ENCODE data around the gene ANXA5.

Gene ANXA5

GRCh38 chr4:121684016-121684415, 12.8 kb downstream of the ANXA5 start:
- Histone ChIP-seq H3K4me3 (ENCODE audit: low read length in 2 of 2) (no peak overlapping the region), H3K36me3 (ENCODE audit: control insufficient read depth in 2 of 2, insufficient read depth in 2 of 2, low read length in 2 of 2) (peaks cover 31% of the 10 kb centered on the region in 2 donors), H3K27me3 (ENCODE audit: control insufficient read depth in 2 of 2, insufficient read depth in 2 of 2, low read length in 2 of 2) (no peaks in the 10 kb centered on the region), H3K9me3 (ENCODE audit: control insufficient read depth in 2 of 2, low read length in 2 of 2) (no peaks in the 10 kb centered on the region), H3K9ac (ENCODE audit: low read depth in 1 of 2, low read length in 2 of 2) (no peak overlapping the region), H3K4me1 (ENCODE audit: control insufficient read depth in 2 of 2, insufficient read depth in 2 of 2, low read length in 2 of 2) (no peaks in the 10 kb centered on the region), H3K27ac (ENCODE audit: low read depth in 2 of 2, low read length in 2 of 2) (no peak overlapping the region)

GRCh38 chr4:121680571-121680970, 16.2 kb downstream of the ANXA5 start:
- no peak overlapping the region for H3K9ac ChIP-seq (ENCODE audit: low read depth in 1 of 2, low read length in 2 of 2)
- no peaks in the 10 kb centered on the region for H3K4me1 ChIP-seq (ENCODE audit: control insufficient read depth in 2 of 2, insufficient read depth in 2 of 2, low read length in 2 of 2)
- no peaks in the 10 kb centered on the region for H3K27me3 ChIP-seq (ENCODE audit: control insufficient read depth in 2 of 2, insufficient read depth in 2 of 2, low read length in 2 of 2)
- peaks cover 41 to 44% of the 10 kb centered on the region in 2 donors for H3K36me3 ChIP-seq (ENCODE audit: control insufficient read depth in 2 of 2, insufficient read depth in 2 of 2, low read length in 2 of 2)
- no peaks in the 10 kb centered on the region for H3K9me3 ChIP-seq (ENCODE audit: control insufficient read depth in 2 of 2, low read length in 2 of 2)
- H3K27ac ChIP-seq (ENCODE audit: low read depth in 2 of 2, low read length in 2 of 2) = no peak overlapping the region
- no peak overlapping the region for H3K4me3 ChIP-seq (ENCODE audit: low read length in 2 of 2)

- Histone ChIP-seq H3K4me3 (ENCODE audit: low read length in 2 of 2) (no peak overlapping the region), H3K9ac (ENCODE audit: low read depth in 1 of 2, low read length in 2 of 2) (no peak overlapping the region), H3K9me3 (ENCODE audit: control insufficient read depth in 2 of 2, low read length in 2 of 2) (no peaks in the 10 kb centered on the region), H3K27me3 (ENCODE audit: control insufficient read depth in 2 of 2, insufficient read depth in 2 of 2, low read length in 2 of 2) (no peaks in the 10 kb centered on the region), H3K36me3 (ENCODE audit: control insufficient read depth in 2 of 2, insufficient read depth in 2 of 2, low read length in 2 of 2) (peaks cover 38 to 39% of the 10 kb centered on the region in 2 donors), H3K27ac (ENCODE audit: low read depth in 2 of 2, low read length in 2 of 2) (no peak overlapping the region), H3K4me1 (ENCODE audit: control insufficient read depth in 2 of 2, insufficient read depth in 2 of 2, low read length in 2 of 2) (no peaks in the 10 kb centered on the region)
Measured at GRCh38 chr4:121679951-121680350, 16.8 kb downstream of the ANXA5 start.

GRCh38 chr4:121679267-121679666, 17.5 kb downstream of the ANXA5 start:
- Histone ChIP-seq H3K27me3 (ENCODE audit: control insufficient read depth in 2 of 2, insufficient read depth in 2 of 2, low read length in 2 of 2) (no peaks in the 10 kb centered on the region), H3K4me3 (ENCODE audit: low read length in 2 of 2) (no peak overlapping the region), H3K9ac (ENCODE audit: low read depth in 1 of 2, low read length in 2 of 2) (no peak overlapping the region), H3K27ac (ENCODE audit: low read depth in 2 of 2, low read length in 2 of 2) (no peak overlapping the region), H3K36me3 (ENCODE audit: control insufficient read depth in 2 of 2, insufficient read depth in 2 of 2, low read length in 2 of 2) (peaks cover 36 to 38% of the 10 kb centered on the region in 2 donors), H3K4me1 (ENCODE audit: control insufficient read depth in 2 of 2, insufficient read depth in 2 of 2, low read length in 2 of 2) (no peaks in the 10 kb centered on the region), H3K9me3 (ENCODE audit: control insufficient read depth in 2 of 2, low read length in 2 of 2) (no peaks in the 10 kb centered on the region)

- H3K27me3 ChIP-seq (ENCODE audit: control insufficient read depth in 2 of 2, insufficient read depth in 2 of 2, low read length in 2 of 2) = no peaks in the 10 kb centered on the region
- no peak overlapping the region for H3K27ac ChIP-seq (ENCODE audit: low read depth in 2 of 2, low read length in 2 of 2)
- H3K9me3 ChIP-seq (ENCODE audit: control insufficient read depth in 2 of 2, low read length in 2 of 2) = no peaks in the 10 kb centered on the region
- H3K9ac ChIP-seq (ENCODE audit: low read depth in 1 of 2, low read length in 2 of 2) = no peak overlapping the region
- no peaks in the 10 kb centered on the region for H3K4me1 ChIP-seq (ENCODE audit: control insufficient read depth in 2 of 2, insufficient read depth in 2 of 2, low read length in 2 of 2)
- no peak overlapping the region for H3K4me3 ChIP-seq (ENCODE audit: low read length in 2 of 2)
- peaks cover 38 to 42% of the 10 kb centered on the region in 2 donors for H3K36me3 ChIP-seq (ENCODE audit: control insufficient read depth in 2 of 2, insufficient read depth in 2 of 2, low read length in 2 of 2)
Measured at GRCh38 chr4:121677524-121677923, 19.3 kb downstream of the ANXA5 start.

- no peaks in the 10 kb centered on the region for H3K4me1 ChIP-seq (ENCODE audit: control insufficient read depth in 2 of 2, insufficient read depth in 2 of 2, low read length in 2 of 2)
- no peaks in the 10 kb centered on the region for H3K27me3 ChIP-seq (ENCODE audit: control insufficient read depth in 2 of 2, insufficient read depth in 2 of 2, low read length in 2 of 2)
- H3K36me3 ChIP-seq (ENCODE audit: control insufficient read depth in 2 of 2, insufficient read depth in 2 of 2, low read length in 2 of 2) = peaks cover 44 to 50% of the 10 kb centered on the region in 2 donors
- H3K27ac ChIP-seq (ENCODE audit: low read depth in 2 of 2, low read length in 2 of 2) = no peak overlapping the region
- no peak overlapping the region for H3K4me3 ChIP-seq (ENCODE audit: low read length in 2 of 2)
- no peaks in the 10 kb centered on the region for H3K9me3 ChIP-seq (ENCODE audit: control insufficient read depth in 2 of 2, low read length in 2 of 2)
- H3K9ac ChIP-seq (ENCODE audit: low read depth in 1 of 2, low read length in 2 of 2) = no peak overlapping the region
Measured at GRCh38 chr4:121676345-121677075, 20.3 kb downstream of the ANXA5 start.

GRCh38 chr4:121675715-121676114, 21.1 kb downstream of the ANXA5 start:
- H3K9me3 ChIP-seq (ENCODE audit: control insufficient read depth in 2 of 2, low read length in 2 of 2) = no peaks in the 10 kb centered on the region
- no peak overlapping the region for H3K4me3 ChIP-seq (ENCODE audit: low read length in 2 of 2)
- peaks cover 40 to 47% of the 10 kb centered on the region in 2 donors for H3K36me3 ChIP-seq (ENCODE audit: control insufficient read depth in 2 of 2, insufficient read depth in 2 of 2, low read length in 2 of 2)
- H3K27ac ChIP-seq (ENCODE audit: low read depth in 2 of 2, low read length in 2 of 2) = no peak overlapping the region
- no peaks in the 10 kb centered on the region for H3K27me3 ChIP-seq (ENCODE audit: control insufficient read depth in 2 of 2, insufficient read depth in 2 of 2, low read length in 2 of 2)
- H3K9ac ChIP-seq (ENCODE audit: low read depth in 1 of 2, low read length in 2 of 2) = no peak overlapping the region
- H3K4me1 ChIP-seq (ENCODE audit: control insufficient read depth in 2 of 2, insufficient read depth in 2 of 2, low read length in 2 of 2) = no peaks in the 10 kb centered on the region

GRCh38 chr4:121674696-121675095, 22.1 kb downstream of the ANXA5 start:
- Histone ChIP-seq H3K9ac (ENCODE audit: low read depth in 1 of 2, low read length in 2 of 2) (no peak overlapping the region), H3K27ac (ENCODE audit: low read depth in 2 of 2, low read length in 2 of 2) (no peak overlapping the region), H3K9me3 (ENCODE audit: control insufficient read depth in 2 of 2, low read length in 2 of 2) (no peaks in the 10 kb centered on the region), H3K36me3 (ENCODE audit: control insufficient read depth in 2 of 2, insufficient read depth in 2 of 2, low read length in 2 of 2) (peaks cover 38 to 49% of the 10 kb centered on the region in 2 donors), H3K27me3 (ENCODE audit: control insufficient read depth in 2 of 2, insufficient read depth in 2 of 2, low read length in 2 of 2) (no peaks in the 10 kb centered on the region), H3K4me3 (ENCODE audit: low read length in 2 of 2) (no peak overlapping the region), H3K4me1 (ENCODE audit: control insufficient read depth in 2 of 2, insufficient read depth in 2 of 2, low read length in 2 of 2) (no peaks in the 10 kb centered on the region)

- H3K27ac ChIP-seq (ENCODE audit: low read depth in 2 of 2, low read length in 2 of 2) = no peak overlapping the region
- no peak overlapping the region for H3K4me3 ChIP-seq (ENCODE audit: low read length in 2 of 2)
- H3K4me1 ChIP-seq (ENCODE audit: control insufficient read depth in 2 of 2, insufficient read depth in 2 of 2, low read length in 2 of 2) = no peaks in the 10 kb centered on the region
- H3K9ac ChIP-seq (ENCODE audit: low read depth in 1 of 2, low read length in 2 of 2) = no peak overlapping the region
- no peaks in the 10 kb centered on the region for H3K27me3 ChIP-seq (ENCODE audit: control insufficient read depth in 2 of 2, insufficient read depth in 2 of 2, low read length in 2 of 2)
- peaks cover 41 to 49% of the 10 kb centered on the region in 2 donors for H3K36me3 ChIP-seq (ENCODE audit: control insufficient read depth in 2 of 2, insufficient read depth in 2 of 2, low read length in 2 of 2)
- no peaks in the 10 kb centered on the region for H3K9me3 ChIP-seq (ENCODE audit: control insufficient read depth in 2 of 2, low read length in 2 of 2)
Measured at GRCh38 chr4:121674191-121674590, 22.6 kb downstream of the ANXA5 start.

- no peaks in the 10 kb centered on the region for H3K4me1 ChIP-seq (ENCODE audit: control insufficient read depth in 2 of 2, insufficient read depth in 2 of 2, low read length in 2 of 2)
- H3K9ac ChIP-seq (ENCODE audit: low read depth in 1 of 2, low read length in 2 of 2) = no peak overlapping the region
- H3K27ac ChIP-seq (ENCODE audit: low read depth in 2 of 2, low read length in 2 of 2) = no peak overlapping the region
- H3K9me3 ChIP-seq (ENCODE audit: control insufficient read depth in 2 of 2, low read length in 2 of 2) = no peaks in the 10 kb centered on the region
- no peak overlapping the region for H3K4me3 ChIP-seq (ENCODE audit: low read length in 2 of 2)
- peaks cover 39 to 60% of the 10 kb centered on the region in 2 donors for H3K36me3 ChIP-seq (ENCODE audit: control insufficient read depth in 2 of 2, insufficient read depth in 2 of 2, low read length in 2 of 2)
- no peaks in the 10 kb centered on the region for H3K27me3 ChIP-seq (ENCODE audit: control insufficient read depth in 2 of 2, insufficient read depth in 2 of 2, low read length in 2 of 2)
Measured at GRCh38 chr4:121669163-121669550, 27.6 kb downstream of the ANXA5 start.
